GM19438 (cell line): Measurements from ENCODE around the gene PAIP1.
"Not testable (repeated sequence)": the region's sequence is repeated elsewhere in the genome, so short reads cannot be mapped to it uniquely, and the experiment has no call there.

Source experiments
- ATAC-seq: cut with Tn5 transposase; IDR thresholded peaks from one replicate; pipeline ENCODE4 v1.9.1; 2021; ENCODE audit warnings: low read depth; ENCODE audit not compliant: unreplicated experiment

Gene PAIP1

GRCh38 chr5:43523662-43524072 is 33.2 kb downstream of the PAIP1 start:
- no peak for ATAC-seq

GRCh38 chr5:43520615-43521014 is 36.3 kb downstream of the PAIP1 start:
- no peak for ATAC-seq

- no peak for ATAC-seq
Measured at GRCh38 chr5:43515678-43516048, 41.2 kb downstream of the PAIP1 start.

GRCh38 chr5:43514816-43515677 is 41.8 kb downstream of the PAIP1 start, which contains the start of gene C5orf34:
Gene C5orf34, minus strand, starts transcription at chr5:43515148. Its CDS starts 5,809 bp downstream, at chr5:43509339.
- peak; percentile 99 for ATAC-seq

GRCh38 chr5:43514471-43514815 is 42.4 kb downstream of the PAIP1 start:
- peak; percentile 36 for ATAC-seq

GRCh38 chr5:43514025-43514424 is 42.9 kb downstream of the PAIP1 start:
- ATAC-seq = no peak

DNA sequence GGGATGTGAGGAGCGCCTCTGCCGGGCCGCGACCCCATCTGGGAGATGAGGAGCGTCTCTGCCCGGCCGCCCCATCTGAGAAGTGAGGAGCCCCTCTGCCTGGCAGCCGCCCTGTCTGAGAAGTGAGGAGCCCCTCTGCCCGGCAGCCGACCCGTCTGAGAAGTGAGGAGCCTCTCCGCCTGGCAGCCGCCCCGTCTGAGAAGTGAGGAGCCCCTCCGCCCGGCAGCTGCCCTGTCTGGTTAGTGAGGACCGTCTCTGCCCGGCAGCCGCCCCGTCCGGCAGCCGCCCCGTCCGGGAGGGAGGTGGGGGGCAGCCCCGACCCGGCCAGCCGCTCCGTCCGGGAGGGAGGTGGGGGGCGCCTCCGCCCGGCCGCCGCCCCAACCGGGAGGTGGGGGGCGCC is 45.8 kb downstream of the PAIP1 start:
- not testable (repeated sequence) for ATAC-seq

DNA sequence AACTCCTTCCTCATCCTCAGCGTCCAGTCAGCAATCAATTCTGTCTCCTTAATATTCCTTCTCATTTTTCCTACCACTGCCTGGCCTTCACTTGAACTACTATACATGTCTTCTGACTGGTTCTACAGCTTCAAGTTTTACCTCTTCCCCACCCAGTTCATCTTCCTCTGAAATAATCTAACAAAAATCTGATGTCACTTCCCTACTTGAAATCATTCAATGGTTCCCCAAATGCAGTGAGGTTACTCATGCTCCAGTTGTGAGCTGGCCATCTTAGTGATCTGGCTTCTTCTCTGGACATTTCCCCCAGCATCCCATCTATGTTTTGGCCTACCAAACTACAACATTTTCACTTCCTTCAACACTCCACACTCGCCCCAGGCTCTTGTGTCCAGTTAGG is 58.3 kb downstream of the PAIP1 start:
- no peak for ATAC-seq

GRCh38 chr5:43497311-43498104 is 59.4 kb downstream of the PAIP1 start:
- no peak for ATAC-seq

DNA sequence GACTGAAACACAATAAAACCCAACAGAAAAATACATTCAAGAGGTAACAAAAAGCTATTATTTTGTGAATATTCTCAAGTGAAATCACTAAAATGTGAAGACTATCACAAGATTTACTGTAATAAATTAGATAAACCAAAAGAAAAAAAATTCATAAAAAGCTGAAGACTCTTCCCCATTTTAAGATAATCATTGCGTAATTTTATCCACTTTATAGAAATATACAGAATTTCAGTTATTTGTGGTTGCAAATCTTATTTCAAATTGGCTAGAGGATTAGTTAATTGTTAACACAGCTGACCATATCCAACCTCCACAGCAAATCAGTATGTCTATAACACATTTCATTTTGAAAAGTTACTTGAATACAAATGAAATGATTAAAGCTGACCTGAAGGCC is 65.6 kb downstream of the PAIP1 start:
- ATAC-seq = no peak

DNA sequence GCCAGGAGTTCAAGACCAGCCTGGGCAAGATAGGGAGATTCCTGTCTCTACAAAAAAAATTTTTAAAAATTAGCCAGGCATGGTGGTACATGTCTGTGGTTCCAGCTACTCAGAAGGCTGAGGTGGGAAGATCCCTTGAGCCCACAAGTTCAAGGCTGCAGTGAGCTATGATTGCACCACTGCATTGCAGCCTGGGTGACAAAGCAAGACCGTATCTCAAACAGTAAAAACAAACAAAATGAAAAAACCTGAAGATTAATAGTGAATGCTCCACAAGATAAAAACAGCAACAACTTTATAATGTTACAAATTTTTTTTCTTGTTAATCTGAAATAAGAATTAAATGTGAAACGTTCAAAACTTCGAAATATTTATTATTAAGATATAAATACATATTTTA is 70.5 kb downstream of the PAIP1 start:
- no peak for ATAC-seq

DNA sequence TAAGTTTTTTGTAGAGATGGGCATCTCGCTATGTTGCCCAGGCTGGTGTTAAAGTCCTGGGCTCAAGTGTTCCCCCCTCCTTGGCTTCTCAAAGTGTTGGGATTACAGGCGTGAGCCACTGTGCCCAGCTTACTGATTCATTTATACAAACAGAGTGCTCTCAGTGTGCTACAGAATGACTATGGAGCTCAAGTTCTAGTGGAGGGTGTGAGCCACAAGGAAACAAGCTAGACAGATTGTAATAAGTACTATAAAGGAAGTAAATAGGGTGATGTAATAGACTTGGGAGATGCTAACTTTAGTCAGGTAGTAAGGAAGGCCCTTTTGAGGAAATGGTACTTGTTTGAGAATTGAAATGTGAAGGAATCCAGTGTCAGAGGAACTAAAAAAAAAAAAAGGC is 71.5 kb downstream of the PAIP1 start:
- ATAC-seq = no peak

- peak; percentile 64 for ATAC-seq
Measured at GRCh38 chr5:43484106-43484849, 72.6 kb downstream of the PAIP1 start.

- ATAC-seq = peak; percentile 83
Measured at GRCh38 chr5:43483298-43484105, 73.4 kb downstream of the PAIP1 start, which contains the start of gene TMEM267. Gene TMEM267, minus strand, starts transcription at chr5:43483865. Its CDS starts 29,896 bp downstream, at chr5:43453969.

- ATAC-seq = no peak
Measured at GRCh38 chr5:43482490-43483297, 74.2 kb downstream of the PAIP1 start.
